Measurements from ENCODE around the gene PECR.

DNA sequence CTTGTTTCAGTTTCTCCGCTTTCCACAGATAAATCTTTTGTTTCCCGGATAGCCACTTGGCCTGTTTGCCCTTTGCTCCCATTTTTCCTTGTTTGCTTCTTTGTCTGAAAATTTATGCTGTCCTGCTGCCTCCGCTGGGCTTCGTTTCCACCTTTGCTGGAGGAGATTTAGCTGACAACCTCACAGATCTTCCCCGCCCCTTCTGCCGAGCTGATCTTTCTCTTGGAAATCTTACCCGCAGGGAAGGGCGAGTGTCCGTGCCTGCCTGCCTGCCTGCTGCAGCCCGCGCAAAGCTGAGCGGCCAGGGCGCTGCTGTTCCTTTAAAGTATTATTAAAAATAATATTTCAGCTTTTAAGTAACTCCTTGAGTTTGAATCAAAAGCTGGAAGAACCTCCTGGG lies 26.2 kb upstream of the PECR start:
- TF ChIP-seq POLR2A (IDR thresholded peaks at IDR 0.05), result no peak
- TF ChIP-seq, protein P1, sequence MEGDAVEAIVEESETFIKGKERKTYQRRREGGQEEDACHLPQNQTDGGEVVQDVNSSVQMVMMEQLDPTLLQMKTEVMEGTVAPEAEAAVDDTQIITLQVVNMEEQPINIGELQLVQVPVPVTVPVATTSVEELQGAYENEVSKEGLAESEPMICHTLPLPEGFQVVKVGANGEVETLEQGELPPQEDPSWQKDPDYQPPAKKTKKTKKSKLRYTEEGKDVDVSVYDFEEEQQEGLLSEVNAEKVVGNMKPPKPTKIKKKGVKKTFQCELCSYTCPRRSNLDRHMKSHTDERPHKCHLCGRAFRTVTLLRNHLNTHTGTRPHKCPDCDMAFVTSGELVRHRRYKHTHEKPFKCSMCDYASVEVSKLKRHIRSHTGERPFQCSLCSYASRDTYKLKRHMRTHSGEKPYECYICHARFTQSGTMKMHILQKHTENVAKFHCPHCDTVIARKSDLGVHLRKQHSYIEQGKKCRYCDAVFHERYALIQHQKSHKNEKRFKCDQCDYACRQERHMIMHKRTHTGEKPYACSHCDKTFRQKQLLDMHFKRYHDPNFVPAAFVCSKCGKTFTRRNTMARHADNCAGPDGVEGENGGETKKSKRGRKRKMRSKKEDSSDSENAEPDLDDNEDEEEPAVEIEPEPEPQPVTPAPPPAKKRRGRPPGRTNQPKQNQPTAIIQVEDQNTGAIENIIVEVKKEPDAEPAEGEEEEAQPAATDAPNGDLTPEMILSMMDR (IDR thresholded peaks at IDR 0.05), result no peak

Measured in Peyer's patch (tissue), 4 donors.